ENCODE data around the gene GPR132.

- TF ChIP-seq TAF1 (IDR thresholded peaks at IDR 0.05; ENCODE audit: low read depth, low read length) (no peak), POLR2A (IDR thresholded peaks at IDR 0.05; ENCODE audit: low read depth, low read length) (no peak), POLR2AphosphoS5 (IDR thresholded peaks at IDR 0.05; ENCODE audit: low read depth, low read length) (no peak), POU2F2 (IDR thresholded peaks at IDR 0.05; ENCODE audit: low read depth, low read length) (no peak)
Observed at GRCh38 chr14:105075379-105076295, 10.4 kb upstream of the GPR132 start.

Data from GM12891 (cell line).